ENCODE measurements around the gene PEF1.

Gene PEF1

GRCh38 chr1:31581821-31582810 lies 62.6 kb downstream of the PEF1 start:
- FAIRE-seq = no peak

GRCh38 chr1:31580891-31581603 lies 63.6 kb downstream of the PEF1 start:
- FAIRE-seq = no peak

GRCh38 chr1:31580513-31580870 lies 64.2 kb downstream of the PEF1 start:
- FAIRE-seq = no peak
